GM21381 (cell line): ENCODE measurements around the gene ZNF423.

Experiments
- ATAC-seq: cut with Tn5 transposase; IDR thresholded peaks from one replicate; pipeline ENCODE4 v1.9.1; 2021; ENCODE audit warnings: mild to moderate bottlenecking, moderate library complexity; ENCODE audit not compliant: unreplicated experiment

Gene ZNF423

DNA sequence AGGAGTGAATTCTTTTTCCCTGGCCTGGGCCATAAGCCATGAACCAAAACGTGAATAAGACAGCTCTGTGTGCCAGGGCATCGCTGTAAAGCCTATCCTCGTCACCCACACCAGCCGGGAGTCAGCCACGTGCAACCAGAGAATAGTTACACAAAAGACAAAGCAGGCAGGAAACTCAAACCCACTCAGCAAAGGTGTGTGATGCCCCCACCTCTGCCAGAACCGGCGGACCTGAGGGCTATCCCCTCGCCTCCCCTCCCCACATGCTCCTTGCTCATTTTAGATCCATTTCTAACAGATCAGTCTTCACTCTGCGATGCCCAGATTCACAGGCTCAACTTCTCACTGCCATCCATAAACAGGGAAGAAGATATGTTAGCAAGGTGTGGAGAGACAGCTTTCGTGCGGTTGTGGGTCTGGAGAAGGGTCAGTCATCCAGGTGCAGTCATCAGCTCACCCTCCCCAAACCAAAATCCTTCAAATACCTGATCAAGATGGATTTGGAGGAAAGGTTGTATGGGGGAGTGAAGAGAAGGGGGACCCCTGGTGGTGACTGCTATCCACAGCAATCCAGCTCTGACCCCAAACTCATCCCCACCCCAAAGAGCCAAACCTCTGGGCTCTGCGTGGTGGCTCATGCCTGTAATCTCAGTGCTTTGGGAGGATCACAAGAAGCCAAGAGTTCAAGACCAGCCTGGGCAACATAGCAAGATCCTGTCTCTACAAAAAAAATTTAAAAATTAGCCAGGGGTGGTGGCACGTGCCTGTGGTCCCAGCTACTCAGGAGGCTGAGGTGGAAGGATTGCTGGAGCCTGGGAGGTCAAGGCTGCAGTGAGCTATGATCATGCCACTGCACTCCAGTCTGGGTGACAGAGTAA is 263.1 kb downstream of the ZNF423 start:
- ATAC-seq = no peak

GRCh38 chr16:49590166-49590871 is 265.6 kb downstream of the ZNF423 start:
- no peak for ATAC-seq

DNA sequence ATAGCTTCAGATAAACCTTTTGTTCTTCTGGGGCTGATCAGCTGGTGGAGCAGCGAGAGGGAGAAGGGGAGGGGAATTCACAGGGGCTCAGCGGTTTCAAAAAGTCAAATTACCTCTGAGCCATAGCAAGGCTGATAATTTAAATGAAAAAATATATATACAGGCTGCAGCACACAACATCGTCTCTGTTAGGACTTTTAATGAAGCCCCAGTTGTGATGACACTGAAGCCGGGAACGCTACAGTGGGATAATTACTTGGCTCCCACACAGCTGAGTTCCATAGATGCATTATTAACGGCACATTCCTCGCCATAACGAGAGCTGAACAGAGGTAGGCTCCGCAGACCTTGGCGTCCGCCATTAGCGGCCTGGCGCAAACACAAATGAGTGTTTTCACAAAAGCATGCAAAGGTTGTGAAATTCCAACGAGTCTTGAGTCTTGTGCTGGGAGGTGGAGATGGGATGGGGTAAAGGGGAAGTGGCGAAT is 266.3 kb downstream of the ZNF423 start:
- no peak for ATAC-seq

GRCh38 chr16:49588729-49589384 is 267.1 kb downstream of the ZNF423 start:
- no peak for ATAC-seq

DNA sequence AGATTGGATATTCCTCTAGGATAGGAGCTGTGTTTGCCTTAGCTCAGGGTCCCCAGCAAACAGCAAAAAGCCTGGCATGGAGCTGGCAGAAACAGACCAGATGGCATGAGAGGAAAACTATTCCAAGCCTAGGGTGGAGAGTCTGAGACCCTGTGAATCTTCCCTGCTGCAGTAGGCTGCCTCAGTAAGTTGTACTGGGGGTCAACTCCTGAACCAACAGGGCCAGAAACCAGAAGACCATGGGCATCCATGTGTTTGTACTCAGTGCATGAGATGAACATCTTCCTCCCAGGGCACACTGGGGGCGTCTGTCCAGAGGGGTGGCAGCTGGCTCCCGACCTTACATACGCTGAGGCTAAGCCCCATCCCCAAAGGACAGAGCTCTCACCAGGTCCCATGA is 267.9 kb downstream of the ZNF423 start:
- no peak for ATAC-seq

- ATAC-seq = no peak
Observed at GRCh38 chr16:49587511-49587910, 268.4 kb downstream of the ZNF423 start.

DNA sequence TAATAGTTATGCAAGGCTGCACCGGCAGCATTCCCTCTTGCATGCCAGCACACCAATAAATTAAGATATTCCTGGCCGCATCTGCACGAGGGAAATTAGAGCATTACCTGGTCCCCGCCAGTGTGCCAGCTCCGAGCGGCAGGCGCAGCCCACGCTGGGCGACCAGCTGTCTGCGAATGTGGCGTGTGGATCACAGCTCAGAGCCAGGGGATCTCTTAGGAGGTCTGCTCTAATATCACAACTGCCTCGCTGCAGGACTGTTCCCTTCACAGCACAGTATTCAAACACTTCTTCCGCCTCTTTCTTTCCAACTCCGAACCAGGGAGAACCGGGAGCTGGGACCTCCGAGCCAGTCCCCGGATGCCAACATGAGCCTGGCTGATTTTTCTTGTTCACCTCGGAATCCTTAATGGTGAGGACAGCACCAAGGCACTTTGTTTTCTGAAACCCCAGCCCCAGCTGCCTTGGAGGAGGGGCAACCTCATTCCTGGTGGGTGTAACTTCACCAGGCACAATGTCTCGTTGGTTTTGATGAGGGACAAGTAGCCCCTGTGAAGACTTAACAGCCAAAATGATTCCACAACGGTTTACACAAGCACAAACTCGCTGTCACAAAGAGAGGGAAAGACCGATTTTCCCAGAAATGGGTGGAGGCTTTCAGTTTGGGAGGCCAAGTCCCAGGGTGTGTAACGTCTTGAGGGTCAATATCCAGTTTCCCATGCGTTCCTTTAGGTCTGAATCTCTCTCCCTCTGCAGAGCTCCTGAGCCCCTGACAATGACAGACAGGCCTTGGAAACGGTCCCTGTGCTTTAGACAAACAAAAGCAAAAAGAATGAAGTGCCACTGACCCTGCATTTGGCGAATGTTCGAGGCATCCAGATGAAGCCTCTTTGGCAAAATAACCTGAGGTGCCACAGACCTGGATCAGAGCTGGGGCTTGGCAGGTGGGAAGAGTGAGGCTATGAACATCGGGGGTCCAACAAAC is 269.2 kb downstream of the ZNF423 start:
- ATAC-seq = no peak

DNA sequence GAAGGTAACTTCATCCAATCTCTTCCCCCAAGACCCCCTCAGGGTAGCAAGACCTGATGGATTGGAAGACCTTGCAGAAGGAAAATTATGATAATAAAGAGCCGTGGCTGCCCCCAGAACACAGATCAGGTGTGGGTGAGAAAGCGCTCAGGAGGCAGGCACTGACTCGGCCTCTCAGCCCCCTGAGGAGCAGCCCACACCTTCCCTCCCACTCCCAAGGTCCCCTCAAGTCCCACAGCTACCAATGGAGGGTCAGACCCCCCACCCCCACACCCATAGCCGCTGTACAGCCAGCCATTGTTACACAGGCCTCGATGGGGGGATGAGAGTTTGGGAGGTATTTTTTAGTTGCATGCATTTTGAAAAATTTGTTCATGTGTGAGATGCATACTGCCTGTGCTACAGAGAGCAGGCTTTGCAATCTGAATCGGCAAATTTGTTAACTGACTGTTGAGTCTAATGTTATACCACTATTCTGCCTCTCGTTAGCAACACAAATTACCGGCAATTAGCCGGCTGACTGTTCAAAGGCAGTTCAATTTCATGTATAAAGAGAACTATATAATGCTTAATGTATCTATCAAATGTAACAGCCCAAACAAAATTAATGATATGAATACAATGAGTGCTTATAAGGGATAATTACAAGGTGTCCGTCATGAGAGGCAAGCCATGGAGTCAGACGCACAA is 270.6 kb downstream of the ZNF423 start:
- ATAC-seq = no peak

GRCh38 chr16:49583911-49584310 is 272.0 kb downstream of the ZNF423 start:
- ATAC-seq = no peak

- no peak for ATAC-seq
Observed at GRCh38 chr16:49581630-49582298, 274.1 kb downstream of the ZNF423 start.

DNA sequence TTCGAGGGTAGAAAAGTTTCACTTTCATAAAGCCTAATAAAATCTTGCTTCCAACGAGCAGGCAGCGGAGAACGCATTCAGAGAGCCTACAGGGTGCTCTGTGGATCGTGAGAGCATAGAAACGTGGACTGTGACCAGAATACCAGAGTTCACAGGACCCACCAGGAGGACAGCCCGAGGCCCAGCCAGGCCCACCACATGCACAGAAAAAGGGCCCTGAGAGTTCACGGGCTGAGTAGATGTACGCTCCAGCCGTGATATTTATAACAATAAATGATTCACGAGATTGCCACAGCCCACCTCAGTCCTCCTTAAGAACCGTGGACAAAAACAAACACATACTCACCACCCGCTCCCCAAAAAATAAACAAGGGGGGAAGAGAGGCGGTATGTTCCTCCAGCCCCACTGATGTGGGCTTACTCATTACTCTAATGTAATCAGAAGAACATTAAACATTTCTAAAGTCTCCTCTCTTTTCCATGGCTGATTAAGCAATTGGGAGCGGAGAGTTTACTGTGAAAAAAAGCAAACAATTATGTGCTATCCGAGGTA is 275.1 kb downstream of the ZNF423 start:
- ATAC-seq = no peak

GRCh38 chr16:49578435-49579024 is 277.4 kb downstream of the ZNF423 start:
- no peak for ATAC-seq

- ATAC-seq = no peak
Observed at GRCh38 chr16:49578018-49578417, 277.9 kb downstream of the ZNF423 start.

- ATAC-seq = no peak
Observed at GRCh38 chr16:49576941-49577340, 279.0 kb downstream of the ZNF423 start.

DNA sequence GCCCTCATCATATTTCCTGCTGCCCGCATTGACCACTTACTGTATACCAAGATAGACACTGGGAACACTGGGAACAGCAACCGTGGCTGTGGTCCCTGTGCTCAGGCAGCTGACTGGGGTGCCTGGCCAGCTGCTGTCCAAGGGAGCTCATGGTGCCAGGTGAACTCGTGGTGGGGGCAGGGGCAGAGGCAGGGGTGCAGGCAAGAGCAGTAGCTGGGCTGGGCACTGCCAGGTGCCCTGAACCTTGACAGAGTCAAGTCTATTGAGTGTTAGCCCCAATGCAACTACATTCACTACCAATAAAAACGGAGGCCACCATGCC is 279.8 kb downstream of the ZNF423 start:
- ATAC-seq = no peak

DNA sequence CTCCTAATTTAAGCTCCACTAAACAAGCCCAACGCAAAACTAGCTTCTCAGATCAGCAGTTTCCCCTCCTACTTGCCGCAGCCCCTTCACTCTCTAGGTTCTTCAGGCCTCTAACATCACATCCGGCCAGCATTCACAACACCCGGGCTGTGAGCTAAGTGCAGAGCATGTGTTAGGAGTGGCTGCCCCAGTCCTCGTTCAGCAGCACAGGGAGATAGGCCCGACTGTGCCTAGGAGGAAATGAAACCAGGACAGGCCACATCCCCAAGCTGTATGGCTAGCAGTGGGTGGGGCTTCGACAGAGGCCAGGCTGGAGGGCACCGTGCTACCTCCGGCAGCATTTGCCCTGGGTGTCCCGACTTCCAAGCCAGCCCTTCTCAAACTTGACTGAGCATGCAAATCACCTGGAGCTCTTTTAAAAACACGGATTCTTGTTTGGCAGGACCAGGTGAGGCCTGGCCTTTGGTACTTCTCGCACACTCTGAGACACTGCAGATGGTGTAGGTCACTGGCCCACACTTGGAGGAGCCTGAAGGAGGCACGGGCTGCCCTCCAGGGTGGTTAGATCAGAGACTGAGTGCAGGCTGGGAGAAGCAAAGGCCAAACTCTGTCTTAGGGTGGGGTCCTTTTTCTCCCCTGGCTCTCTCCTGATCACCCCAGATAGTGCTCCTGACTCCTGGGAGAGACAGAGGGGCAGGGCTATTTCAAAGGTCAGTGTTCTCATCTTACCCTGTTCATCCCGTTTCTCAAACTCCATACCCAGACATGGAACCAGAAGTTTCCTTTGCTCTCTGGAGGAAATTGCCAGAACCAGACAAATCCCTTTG is 280.4 kb downstream of the ZNF423 start:
- peak; percentile 99 for ATAC-seq

- no peak for ATAC-seq
Observed at GRCh38 chr16:49574826-49575225, 281.1 kb downstream of the ZNF423 start.

GRCh38 chr16:49567950-49568349 is 288.0 kb downstream of the ZNF423 start:
- ATAC-seq = no peak
